K562 (cell line): ENCODE data around the gene NOLC1.

ENCODE experiments used
- POLR2A ChIP-seq: fragments of 450-650 bp; conservative IDR thresholded peaks from 2 replicates; pipeline ENCODE4 v1.6.1; 2016
- SOX6 ChIP-seq: fragments of 450-650 bp; IDR thresholded peaks from 2 replicates; pipeline ENCODE4 v1.6.1; 2014; ENCODE audit warnings: mild to moderate bottlenecking
- SPI1 ChIP-seq: IDR thresholded peaks from 2 replicates; pipeline ENCODE4 v1.6.1; 2011; ENCODE audit warnings: low read depth, low read length, control low read depth, borderline replicate concordance
- TAF1 ChIP-seq: IDR thresholded peaks from 2 replicates; pipeline ENCODE4 v1.6.1; 2011; ENCODE audit warnings: mild to moderate bottlenecking, low read length, moderate library complexity; ENCODE audit not compliant: insufficient read depth, control insufficient read depth, severe bottlenecking; ENCODE audit errors: extremely low read depth

DNA sequence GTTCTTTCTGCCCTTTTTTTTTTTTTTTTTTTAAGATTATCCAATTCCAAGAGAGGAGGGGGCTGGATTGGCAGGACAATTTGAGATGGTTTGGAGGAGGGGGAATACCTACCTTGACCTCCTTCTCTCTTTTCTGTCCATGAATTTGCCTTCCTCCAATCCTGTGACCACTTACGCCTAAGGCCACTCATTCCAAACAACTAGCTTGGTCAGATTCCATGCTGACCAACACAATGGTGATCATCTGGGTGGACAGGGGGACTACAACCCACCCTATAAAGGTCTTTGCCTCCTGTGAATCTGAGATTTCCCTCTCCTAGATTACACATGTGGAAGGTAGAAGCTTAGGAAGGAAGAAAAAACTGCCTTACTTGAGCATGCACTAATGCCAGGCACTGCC is 29.7 kb upstream of the NOLC1 start:
- TF ChIP-seq SPI1 (no peak), SOX6 (no peak), TAF1 (no peak), POLR2A (no peak)
